Neural cell (in vitro differentiated cells): Measurements from ENCODE around the gene DNM2.

ENCODE experiments used
- CTCF ChIP-seq: fragments of 450-650 bp; IDR thresholded peaks from 2 replicates; pipeline ENCODE4 v1.5.1; 2014; ENCODE audit warnings: antibody characterized with exemption, mild to moderate bottlenecking, moderate library complexity; ENCODE audit not compliant: poor library complexity, severe bottlenecking
- EZH2 ChIP-seq: fragments of 200-600, 300-800 bp; shearing (Covaris generic), sonication (generic); IDR thresholded peaks from 2 replicates; pipeline ENCODE4 v1.6.1; 2014; ENCODE audit warnings: antibody characterized with exemption, low read length, borderline replicate concordance, mild to moderate bottlenecking; ENCODE audit not compliant: insufficient read depth, poor library complexity, severe bottlenecking
- POLR2AphosphoS5 ChIP-seq: IDR thresholded peaks from 2 replicates; pipeline ENCODE4 v1.6.1; 2012
- RAD21 ChIP-seq: fragments of 450-650 bp; conservative IDR thresholded peaks from 2 replicates; pipeline ENCODE4 v1.6.1; 2014; ENCODE audit warnings: antibody characterized with exemption, mild to moderate bottlenecking, moderate library complexity
- SMC3 ChIP-seq: fragments of 450-650 bp; conservative IDR thresholded peaks from 2 replicates; pipeline ENCODE4 v1.6.1; 2014; ENCODE audit warnings: antibody characterized with exemption, mild to moderate bottlenecking, moderate library complexity; ENCODE audit not compliant: poor library complexity
- TAF1 ChIP-seq: IDR thresholded peaks from 2 replicates; pipeline ENCODE4 v1.6.1; 2012; ENCODE audit warnings: low read depth

DNA sequence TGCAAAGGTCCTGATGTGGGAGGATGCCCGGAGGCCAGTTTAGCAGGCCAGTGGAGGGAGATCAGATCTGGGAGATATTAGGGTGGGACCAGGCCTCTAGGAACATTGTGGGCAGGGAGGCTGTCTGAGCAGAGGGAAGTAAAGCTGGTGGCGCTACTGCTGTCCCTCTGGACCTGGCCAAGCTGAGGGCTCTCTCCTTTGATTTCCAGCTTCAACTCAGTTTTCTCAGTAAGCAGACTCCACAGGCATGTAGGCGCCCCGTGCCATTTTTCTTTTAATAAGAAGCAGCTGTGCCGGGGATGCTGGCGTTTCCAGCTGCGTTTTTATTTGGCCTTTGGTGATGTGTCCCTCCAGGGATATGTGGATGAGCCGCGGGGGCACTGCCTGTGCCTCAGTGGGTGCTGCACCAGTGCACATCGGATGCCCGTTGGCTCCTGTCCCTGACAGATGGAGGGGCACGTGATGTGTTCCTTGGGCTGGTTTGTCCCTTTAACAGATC, 6.7 kb downstream of the DNM2 start:
- no peak for TF ChIP-seq CTCF
- TF ChIP-seq TAF1 = no peak
- no peak for TF ChIP-seq EZH2
- no peak for TF ChIP-seq POLR2AphosphoS5
- TF ChIP-seq RAD21 = no peak
- TF ChIP-seq SMC3 = no peak
